Colonic mucosa (tissue), 4 donors: ENCODE results near the gene C1QTNF8. TPM values are rescaled to one million over a fixed set of nuclear protein-coding genes. Genes with fewer than 3 reads are reported as not detected.

ENCODE experiments used
- DNase-seq: peaks from one replicate; pipeline ENCODE4 v3.0.0-alpha.2; 2020
- H3K27ac ChIP-seq: fragments of 200-600 bp; one replicate; pipeline ENCODE4 v1.8.0; 2021
- H3K27me3 ChIP-seq: fragments of 200-600 bp; one replicate; pipeline ENCODE4 v1.8.0; 2021
- H3K36me3 ChIP-seq: fragments of 200-600 bp; one replicate; pipeline ENCODE4 v1.8.0; 2021
- H3K4me1 ChIP-seq: fragments of 200-600 bp; one replicate; pipeline ENCODE4 v1.8.0; 2021; ENCODE audit warnings: mild to moderate bottlenecking
- H3K4me3 ChIP-seq: fragments of 200-600 bp; one replicate; pipeline ENCODE4 v1.8.0; 2021
- H3K9ac ChIP-seq, 2 donors: one replicate each; pipeline ENCODE4 v1.7.0; 2013; ENCODE audit warnings: control low read depth in 2 of 2, low read depth in 2 of 2, low read length in 2 of 2
- H3K9me3 ChIP-seq: fragments of 200-600 bp; one replicate; pipeline ENCODE4 v1.8.0; 2021
- CTCF ChIP-seq: fragments of 200-600 bp; IDR thresholded peaks from one replicate; pipeline ENCODE4 v1.8.0; 2022; ENCODE audit warnings: antibody characterized with exemption, mild to moderate bottlenecking
- intact Hi-C: fragments of 100-400 bp; cut with DNase I; formaldehyde crosslinking; loops from one replicate; pipeline ENCODE4 v1.14.1; 2022
- total RNA-seq, 2 donors: library from RNA; stranded (reverse); fragmentation: NEBNext Ultra II Directional in 1 of 2; extraction: Animal tissue kit (Norgen Biotek cat#: 25700) in 1 of 2; gene quantifications; one replicate each; pipeline ENCODE4 v1.2.1, GENCODE V29; 2021
- donor health status: healthy.
- donor health status: DM: no; HTN: no; CAD: no.
- donor health status: DM: no; HTN: no; CAD: no.

The C1QTNF8 gene
- total RNA-seq, 2 donors from 2014 or later: not detected

DNA sequence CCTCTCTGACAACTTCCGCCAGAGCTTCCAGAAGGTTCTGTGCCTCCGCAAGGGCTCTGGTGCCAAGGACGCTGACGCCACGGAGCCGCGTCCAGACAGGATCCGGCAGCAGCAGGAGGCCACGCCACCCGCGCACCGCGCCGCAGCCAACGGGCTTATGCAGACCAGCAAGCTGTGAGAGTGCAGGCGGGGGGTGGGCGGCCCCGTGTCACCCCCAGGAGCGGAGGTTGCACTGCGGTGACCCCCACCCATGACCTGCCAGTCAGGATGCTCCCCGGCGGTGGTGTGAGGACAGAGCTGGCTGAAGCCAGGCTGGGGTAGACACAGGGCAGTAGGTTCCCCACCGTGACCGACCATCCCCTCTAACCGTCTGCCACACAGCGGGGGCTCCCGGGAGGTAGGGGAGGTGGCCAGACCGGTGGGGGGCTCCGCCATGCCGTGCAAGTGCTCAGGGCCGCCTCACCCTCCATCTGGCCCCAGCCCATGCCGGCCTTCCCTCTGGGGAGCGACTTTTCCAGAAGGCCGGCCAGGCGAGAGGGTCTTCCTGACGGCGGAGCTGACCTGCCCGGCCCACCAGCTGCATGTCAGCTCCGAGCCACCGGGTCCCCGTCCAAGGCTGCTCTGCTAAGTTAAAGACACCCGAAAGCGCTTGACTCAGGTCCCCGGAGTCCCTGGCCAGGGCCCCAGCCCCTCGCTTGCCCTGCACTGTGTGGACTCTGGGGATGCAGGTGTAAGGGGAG is 16.1 kb downstream of the C1QTNF8 start:
- Histone ChIP-seq H3K27ac (no peak overlapping the region), H3K4me3 (no peak overlapping the region)
- DNase-seq: no peak

GRCh38 chr16:1079341-1079740 is 16.7 kb downstream of the C1QTNF8 start:
- Histone ChIP-seq H3K27ac (no peak overlapping the region), H3K4me3 (no peak overlapping the region), H3K9ac (no peak overlapping the region), H3K9me3 (no peaks in the 10 kb centered on the region), H3K27me3 (peaks cover 25% of the 10 kb centered on the region), H3K36me3 (no peaks in the 10 kb centered on the region), H3K4me1 (peaks cover 3% of the 10 kb centered on the region)
- no peak for DNase-seq
- no peak for TF ChIP-seq CTCF
- intact Hi-C loops: no loop called here

More for the DNA sequence above, 16.1 kb downstream of the C1QTNF8 start:
- Histone ChIP-seq H3K27me3 (peaks cover 25% of the 10 kb centered on the region), H3K36me3 (no peaks in the 10 kb centered on the region), H3K4me1 (peaks cover 3% of the 10 kb centered on the region), H3K9ac (no peak overlapping the region), H3K9me3 (no peaks in the 10 kb centered on the region)
- TF ChIP-seq CTCF: no peak
- intact Hi-C loops: no loop called here

DNA sequence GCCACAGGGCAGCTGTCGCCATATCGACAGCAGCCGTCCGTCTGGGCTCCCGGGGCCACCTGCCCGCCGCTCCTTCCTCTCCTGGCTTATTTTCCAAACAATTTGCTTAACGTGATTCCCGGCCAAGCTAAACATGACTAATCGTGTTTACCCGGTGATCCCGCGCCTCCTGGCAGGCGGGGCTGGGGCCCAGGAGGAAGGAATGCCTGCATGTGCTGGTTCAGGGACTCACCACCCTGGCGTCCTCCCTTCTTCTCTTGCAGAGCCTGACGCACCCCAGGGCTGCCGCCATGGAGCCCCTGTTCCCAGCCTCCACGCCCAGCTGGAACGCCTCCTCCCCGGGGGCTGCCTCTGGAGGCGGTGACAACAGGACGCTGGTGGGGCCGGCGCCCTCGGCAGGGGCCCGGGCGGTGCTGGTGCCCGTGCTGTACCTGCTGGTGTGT is 17.4 kb downstream of the C1QTNF8 start:
- Histone ChIP-seq H3K27me3 (peaks cover 29% of the 10 kb centered on the region), H3K36me3 (no peaks in the 10 kb centered on the region), H3K9ac (no peak overlapping the region), H3K9me3 (no peaks in the 10 kb centered on the region), H3K4me1 (peaks cover 3% of the 10 kb centered on the region), H3K4me3 (no peak overlapping the region), H3K27ac (no peak overlapping the region)
- intact Hi-C loops: no loop called here
- peak; percentile 83 for DNase-seq
- no peak for TF ChIP-seq CTCF

DNA sequence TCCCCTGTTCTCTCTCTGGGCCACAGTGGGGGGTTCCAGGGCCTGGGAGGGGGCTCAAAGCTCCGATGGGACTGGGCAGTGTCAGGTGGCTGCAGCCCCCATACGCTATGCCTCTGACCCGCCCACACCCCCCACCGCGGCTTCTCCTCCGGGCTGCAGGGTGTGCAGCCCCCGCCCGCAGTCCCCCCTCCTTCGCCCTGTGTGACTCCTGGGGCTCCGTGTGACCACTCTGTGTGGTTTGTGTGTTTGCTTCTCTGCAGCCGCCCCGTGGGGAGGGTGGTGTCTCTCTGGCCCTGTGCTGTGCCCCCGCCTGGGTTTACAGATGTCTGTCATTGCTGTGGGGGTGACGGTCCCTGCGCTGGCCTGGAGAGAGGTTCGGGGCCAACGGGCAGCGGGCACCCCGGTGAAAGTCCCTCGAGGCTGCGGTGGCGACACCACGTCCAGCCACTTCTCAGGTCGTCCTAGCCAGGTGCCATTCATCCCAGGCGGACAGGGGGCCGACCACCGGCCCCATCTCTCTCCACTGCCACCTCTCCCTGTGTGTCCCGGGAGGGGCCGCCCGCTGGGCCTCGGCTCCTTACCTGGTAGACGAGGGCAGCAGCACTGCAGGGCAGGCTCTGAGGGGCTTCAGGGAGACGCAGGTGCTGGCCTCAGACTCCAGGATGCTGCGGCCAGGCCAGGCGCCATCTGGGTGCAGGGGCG is 18.0 kb downstream of the C1QTNF8 start:
- no peak for DNase-seq
- H3K36me3 ChIP-seq: no peaks in the 10 kb centered on the region
- no peaks in the 10 kb centered on the region for H3K9me3 ChIP-seq
- peaks cover 3% of the 10 kb centered on the region for H3K4me1 ChIP-seq
- H3K27me3 ChIP-seq: peaks cover 32% of the 10 kb centered on the region
- no peak overlapping the region for H3K9ac ChIP-seq
- H3K4me3 ChIP-seq: no peak overlapping the region
- H3K27ac ChIP-seq: no peak overlapping the region
- intact Hi-C loops: no loop called here
- TF ChIP-seq CTCF: no peak

GRCh38 chr16:1076801-1077576 is 19.1 kb downstream of the C1QTNF8 start:
- Histone ChIP-seq H3K9me3 (no peaks in the 10 kb centered on the region), H3K4me1 (peaks cover 3% of the 10 kb centered on the region), H3K36me3 (no peaks in the 10 kb centered on the region), H3K4me3 (no peak overlapping the region), H3K27me3 (peaks cover 35% of the 10 kb centered on the region), H3K9ac (no peak overlapping the region), H3K27ac (no peak overlapping the region)
- intact Hi-C loops: no loop called here
- no peak for DNase-seq
- TF ChIP-seq CTCF: no peak
